Breast epithelium (tissue), 4 donors: ENCODE data around the gene RHBDL2. TPM values are rescaled to one million over a fixed set of nuclear protein-coding genes. Genes with fewer than 3 reads are reported as not detected.

Experiments used
- DNase-seq, 2 donors: peaks; one replicate each; pipeline ENCODE4 v3.0.0-alpha.2; 2019; ENCODE audit warnings: low spot score in 2 of 2
- H3K27ac ChIP-seq, 2 donors: fragments of 200-600 bp; sonication (generic) in 1 of 2; one replicate each; pipeline ENCODE4 v1.5.1; 2016 to 2019; ENCODE audit warnings: mild to moderate bottlenecking in 1 of 2
- H3K27me3 ChIP-seq, 2 donors: fragments of 200-600 bp; sonication (generic) in 1 of 2; one replicate each; pipeline versions ENCODE4 v1.5.1 to v1.6.0; 2017 to 2019; ENCODE audit warnings: control low read depth in 1 of 2, mild to moderate bottlenecking in 1 of 2
- H3K36me3 ChIP-seq: fragments of 200-600 bp; one replicate; pipeline ENCODE4 v1.5.1; 2019
- H3K4me1 ChIP-seq, 2 donors: fragments of 200-600 bp; sonication (generic); one replicate each; pipeline ENCODE4 v1.5.1; 2016 to 2019; ENCODE audit warnings: control low read depth in 1 of 2
- H3K4me3 ChIP-seq, 3 donors: fragments of 200-600 bp; sonication (generic); 1 replicate in 2 of 3; 2 replicates in 1 of 3; pipeline ENCODE4 v1.5.1; 2016 to 2019; ENCODE audit warnings: mild to moderate bottlenecking in 3 of 3, moderate library complexity in 2 of 3
- H3K9me3 ChIP-seq, 2 donors: fragments of 200-600 bp; sonication (generic) in 1 of 2; one replicate each; pipeline ENCODE4 v1.5.1; 2016 to 2019; ENCODE audit warnings: control low read depth in 1 of 2
- POLR2A ChIP-seq: fragments of 450-650 bp; IDR thresholded peaks from one replicate; pipeline ENCODE4 v1.6.1; 2016; ENCODE audit warnings: antibody characterized with exemption, mild to moderate bottlenecking, moderate library complexity
- POLR2AphosphoS5 ChIP-seq, 3 donors: sonication (generic); formaldehyde crosslinking; IDR thresholded peaks; one replicate each; pipeline ENCODE4 v1.6.1; 2017; ENCODE audit warnings: antibody characterized with exemption in 3 of 3
- intact Hi-C: fragments of 100-400 bp; cut with DNase I; formaldehyde crosslinking; loops from one replicate; pipeline ENCODE4 v1.15.1; 2023; ENCODE audit warnings: low total_unique reads
- total RNA-seq, 3 donors: library from RNA; depleted of rRNA; stranded (reverse); fragments of >200 nt; gene quantifications; one replicate each; pipeline ENCODE4 v1.1.0, GENCODE V29; 2016
- TF ChIP-seq, protein P1 (sequence below), 3 donors: fragments of 450-650 bp; IDR thresholded peaks; one replicate each; pipeline ENCODE4 v1.5.1; 2016 to 2017; ENCODE audit warnings: antibody characterized with exemption in 3 of 3, mild to moderate bottlenecking in 3 of 3, moderate library complexity in 3 of 3

The RHBDL2 gene
- total RNA-seq, 3 donors from 2014 or later = 0.16 to 1.6 (median 0.33) TPM

GRCh38 chr1:38940339-38941047, 1.1 kb downstream of the RHBDL2 start:
- Histone ChIP-seq H3K27ac (no peak overlapping the region), H3K27me3 (no peaks in the 10 kb centered on the region), H3K9me3 (no peaks in the 10 kb centered on the region), H3K36me3 (no peaks in the 10 kb centered on the region), H3K4me1 (no peaks in the 10 kb centered on the region), H3K4me3 (peak overlapping the region in 1 of 3 donors; percentile 58)
- no peak for DNase-seq
- TF ChIP-seq, protein P1, sequence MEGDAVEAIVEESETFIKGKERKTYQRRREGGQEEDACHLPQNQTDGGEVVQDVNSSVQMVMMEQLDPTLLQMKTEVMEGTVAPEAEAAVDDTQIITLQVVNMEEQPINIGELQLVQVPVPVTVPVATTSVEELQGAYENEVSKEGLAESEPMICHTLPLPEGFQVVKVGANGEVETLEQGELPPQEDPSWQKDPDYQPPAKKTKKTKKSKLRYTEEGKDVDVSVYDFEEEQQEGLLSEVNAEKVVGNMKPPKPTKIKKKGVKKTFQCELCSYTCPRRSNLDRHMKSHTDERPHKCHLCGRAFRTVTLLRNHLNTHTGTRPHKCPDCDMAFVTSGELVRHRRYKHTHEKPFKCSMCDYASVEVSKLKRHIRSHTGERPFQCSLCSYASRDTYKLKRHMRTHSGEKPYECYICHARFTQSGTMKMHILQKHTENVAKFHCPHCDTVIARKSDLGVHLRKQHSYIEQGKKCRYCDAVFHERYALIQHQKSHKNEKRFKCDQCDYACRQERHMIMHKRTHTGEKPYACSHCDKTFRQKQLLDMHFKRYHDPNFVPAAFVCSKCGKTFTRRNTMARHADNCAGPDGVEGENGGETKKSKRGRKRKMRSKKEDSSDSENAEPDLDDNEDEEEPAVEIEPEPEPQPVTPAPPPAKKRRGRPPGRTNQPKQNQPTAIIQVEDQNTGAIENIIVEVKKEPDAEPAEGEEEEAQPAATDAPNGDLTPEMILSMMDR (IDR thresholded peaks at IDR 0.05) = no peak
- TF ChIP-seq POLR2A (no peak), POLR2AphosphoS5 (IDR thresholded peaks at IDR 0.05) (no peak)
- intact Hi-C loops = no loop called here

- TF ChIP-seq POLR2A = no peak
- TF ChIP-seq, protein P1 (IDR thresholded peaks at IDR 0.05) = no peak
- no peak for TF ChIP-seq POLR2AphosphoS5 (IDR thresholded peaks at IDR 0.05)
- no peaks in the 10 kb centered on the region for H3K9me3 ChIP-seq
- DNase-seq = no peak
- no peaks in the 10 kb centered on the region for H3K4me1 ChIP-seq
- H3K27me3 ChIP-seq = no peaks in the 10 kb centered on the region
- intact Hi-C loops = no loop called here
- no peaks in the 10 kb centered on the region for H3K36me3 ChIP-seq
- no peak overlapping the region for H3K27ac ChIP-seq
- H3K4me3 ChIP-seq = no peak overlapping the region
These were observed 2.8 kb downstream of the RHBDL2 start for GRCh38 chr1:38938722-38939260.

DNA sequence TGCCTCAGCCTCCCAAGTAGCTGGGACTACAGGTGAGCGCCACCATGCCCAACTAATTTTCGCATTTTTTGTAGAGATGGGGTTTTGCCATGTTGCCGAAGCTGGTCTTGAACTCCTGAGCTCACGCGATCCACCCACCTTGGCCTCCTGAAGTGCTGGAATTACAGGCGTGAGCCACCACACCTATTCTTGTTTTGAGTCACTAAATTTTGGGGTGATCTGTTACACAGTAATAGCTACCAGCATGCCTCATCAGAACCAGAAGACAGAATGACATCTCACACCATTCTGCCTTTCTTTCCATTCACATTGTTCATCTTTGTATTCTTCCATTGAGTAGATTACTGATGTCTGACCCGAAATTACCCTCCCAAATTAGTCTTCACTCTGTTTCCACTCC, 9.1 kb downstream of the RHBDL2 start:
- TF ChIP-seq POLR2A = no peak
- TF ChIP-seq, protein P1 (IDR thresholded peaks at IDR 0.05) = no peak
- TF ChIP-seq POLR2AphosphoS5 (IDR thresholded peaks at IDR 0.05) = no peak
- intact Hi-C loops = no loop called here
- H3K27me3 ChIP-seq = no peaks in the 10 kb centered on the region
- no peaks in the 10 kb centered on the region for H3K9me3 ChIP-seq
- H3K36me3 ChIP-seq = no peaks in the 10 kb centered on the region
- no peak overlapping the region for H3K4me3 ChIP-seq
- H3K4me1 ChIP-seq = no peaks in the 10 kb centered on the region
- no peak for DNase-seq
- no peak overlapping the region for H3K27ac ChIP-seq

GRCh38 chr1:38929476-38929875, 12.2 kb downstream of the RHBDL2 start:
- no peak overlapping the region for H3K27ac ChIP-seq
- H3K4me3 ChIP-seq = no peak overlapping the region
- TF ChIP-seq POLR2A = no peak
- no peak for DNase-seq
- intact Hi-C loops = no loop called here
- H3K36me3 ChIP-seq = no peaks in the 10 kb centered on the region
- H3K4me1 ChIP-seq = no peaks in the 10 kb centered on the region
- no peaks in the 10 kb centered on the region for H3K9me3 ChIP-seq
- no peaks in the 10 kb centered on the region for H3K27me3 ChIP-seq

DNA sequence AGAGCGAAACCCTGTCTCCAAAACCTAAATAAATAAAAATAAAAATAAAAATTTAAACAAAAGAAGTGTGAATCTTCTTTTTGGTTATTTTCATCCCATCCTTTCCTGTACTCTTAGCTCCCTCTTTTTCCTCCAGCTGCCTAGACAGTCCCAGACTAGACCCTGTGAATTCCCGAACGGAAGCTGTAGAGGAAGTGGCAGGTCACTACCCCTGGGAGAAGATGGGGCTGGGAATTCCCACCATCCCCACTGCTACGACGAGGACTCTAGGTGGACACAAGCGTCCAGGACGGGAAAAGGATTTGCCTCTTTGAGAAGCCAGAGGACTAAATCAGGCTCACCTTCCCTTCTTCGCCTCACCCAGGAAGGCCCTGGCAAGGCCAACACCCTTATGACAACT, 12.6 kb downstream of the RHBDL2 start:
- Histone ChIP-seq H3K4me1 (no peaks in the 10 kb centered on the region), H3K36me3 (no peaks in the 10 kb centered on the region), H3K9me3 (no peaks in the 10 kb centered on the region), H3K27ac (no peak overlapping the region), H3K4me3 (no peak overlapping the region), H3K27me3 (no peaks in the 10 kb centered on the region)
- TF ChIP-seq, protein P1 (IDR thresholded peaks at IDR 0.05) = no peak
- no peak for TF ChIP-seq POLR2AphosphoS5 (IDR thresholded peaks at IDR 0.05)
- no peak for TF ChIP-seq POLR2A
- no peak for DNase-seq
- intact Hi-C loops = no loop called here
